A673 (cell line): ENCODE measurements around the gene PRPS2. TPM values are rescaled to one million over a fixed set of nuclear protein-coding genes. Genes with fewer than 3 reads are reported as not detected.

Experiments used
- BruUV-seq: library from RNA; stranded (reverse); fragments of 400-500 nt; replicated peaks from 2 replicates; lab custom pipeline; 2021; lab: Mats Ljungman, UMichigan
- CTCF ChIA-PET: fragments of 300-600 bp; sonication (Branson Sonifier 250); formaldehyde crosslinking; loops from one replicate; lab custom pipeline; 2022; ENCODE audit warnings: antibody characterized with exemption; lab: Charles Lee
- POLR2A ChIA-PET: fragments of 300-600 bp; sonication (Branson Sonifier 250); formaldehyde crosslinking; loops from one replicate; lab custom pipeline; 2022; ENCODE audit warnings: antibody characterized with exemption; ENCODE audit not compliant: low non-redundant PET; lab: Charles Lee
- DNase-seq: peaks from one replicate; pipeline ENCODE4 v3.0.0-alpha.2; 2015; ENCODE audit warnings: low spot score
- H3K27ac ChIP-seq: fragments of 200-600 bp; sonication (generic); 2 replicates; pipeline ENCODE4 v1.5.1; 2016; ENCODE audit warnings: mixed run types, low read depth, mild to moderate bottlenecking, mixed read lengths, antibody characterized with exemption, low read length; ENCODE audit not compliant: poor library complexity, severe bottlenecking
- H3K27me3 ChIP-seq: fragments of 200-600 bp; sonication (generic); replicated peaks from 2 replicates; pipeline ENCODE4 v1.6.1; 2017; ENCODE audit warnings: mixed run types, low read depth, mild to moderate bottlenecking, mixed read lengths, antibody characterized with exemption, low read length; ENCODE audit not compliant: insufficient read depth, poor library complexity
- H3K36me3 ChIP-seq: fragments of 200-600 bp; sonication (generic); 2 replicates; pipeline ENCODE4 v1.6.1; 2016; ENCODE audit warnings: mixed run types, mild to moderate bottlenecking, mixed read lengths, antibody characterized with exemption, low read length; ENCODE audit not compliant: insufficient read depth, poor library complexity, severe bottlenecking
- H3K4me1 ChIP-seq: fragments of 200-600 bp; sonication (generic); 2 replicates; pipeline ENCODE4 v1.6.1; 2017; ENCODE audit warnings: mixed run types, mild to moderate bottlenecking, mixed read lengths, antibody characterized with exemption, low read length; ENCODE audit not compliant: insufficient read depth, poor library complexity, severe bottlenecking
- H3K4me3 ChIP-seq: fragments of 200-600 bp; sonication (generic); 2 replicates; pipeline ENCODE4 v1.5.1; 2016; ENCODE audit warnings: low read depth, mixed run types, mild to moderate bottlenecking, mixed read lengths, low read length; ENCODE audit not compliant: poor library complexity, severe bottlenecking
- H3K9me3 ChIP-seq: fragments of 200-600 bp; sonication (generic); 2 replicates; pipeline ENCODE4 v1.6.1; 2016; ENCODE audit warnings: mixed run types, low read depth, mild to moderate bottlenecking, mixed read lengths, antibody characterized with exemption, low read length; ENCODE audit not compliant: poor library complexity, severe bottlenecking
- CTCF ChIP-seq: fragments of 300-800, 200-600 bp; sonication (generic); conservative IDR thresholded peaks from 2 replicates; pipeline ENCODE4 v1.5.1; 2017; ENCODE audit warnings: low read depth, mild to moderate bottlenecking, antibody characterized with exemption, low read length, moderate library complexity, mixed read lengths
- EZH2 ChIP-seq: fragments of 200-600 bp; sonication (generic); IDR thresholded peaks from 2 replicates; pipeline ENCODE4 v1.6.1; 2017; ENCODE audit warnings: borderline replicate concordance, low read depth, mild to moderate bottlenecking, mixed read lengths, antibody characterized with exemption, low read length; ENCODE audit not compliant: poor library complexity, severe bottlenecking
- intact Hi-C: fragments of 100-400 bp; cut with micrococcal nuclease; formaldehyde crosslinking; loops from one replicate; pipeline ENCODE4 v1.10.0; 2022; ENCODE audit not compliant: unreplicated experiment
- total RNA-seq: library from RNA; stranded (reverse); gene quantifications from 2 replicates; pipeline ENCODE4 v1.2.3, GENCODE V29; 2021

PRPS2 gene
- total RNA-seq, 1 experiment from 2014 or later: 38.9 TPM

- Histone ChIP-seq H3K27ac (no peak overlapping the region), H3K4me1 (no peaks in the 10 kb centered on the region), H3K27me3 (no peaks in the 10 kb centered on the region), H3K9me3 (no peaks in the 10 kb centered on the region), H3K36me3 (no peaks in the 10 kb centered on the region), H3K4me3 (no peak overlapping the region)
- no peak for DNase-seq
- intact Hi-C loops: no loop called here
- CTCF ChIA-PET: no interaction called here
- POLR2A ChIA-PET: no interaction called here
- BruUV-seq: no TSS peak
- no peak for TF ChIP-seq CTCF
- TF ChIP-seq EZH2: no peak
These were observed 26.3 kb downstream of the PRPS2 start for GRCh38 chrX:12817528-12817927.

DNA sequence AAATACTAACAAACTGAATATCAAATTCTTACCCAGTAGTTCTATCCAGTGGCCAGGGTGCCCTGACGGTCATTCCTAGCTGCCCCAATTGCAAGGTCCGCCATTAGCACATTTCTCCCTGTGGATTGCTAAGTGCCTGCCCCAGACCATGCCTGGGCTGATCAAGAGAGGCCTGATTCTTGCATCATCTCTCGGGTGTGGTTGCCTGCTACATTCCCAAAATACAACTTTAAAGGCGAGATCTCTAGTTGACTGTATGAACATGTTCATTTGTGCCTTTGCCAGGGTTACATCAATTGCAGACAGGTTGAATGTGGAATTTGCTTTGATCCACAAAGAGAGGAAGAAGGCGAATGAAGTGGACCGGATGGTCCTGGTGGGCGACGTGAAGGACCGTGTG is 28.0 kb downstream of the PRPS2 start:
- CTCF ChIA-PET: no interaction called here
- no peak for TF ChIP-seq CTCF
- no peak for TF ChIP-seq EZH2
- intact Hi-C loops: no loop called here
- no TSS peak for BruUV-seq
- Histone ChIP-seq H3K36me3 (no peaks in the 10 kb centered on the region), H3K4me1 (no peaks in the 10 kb centered on the region), H3K27ac (no peak overlapping the region), H3K9me3 (no peaks in the 10 kb centered on the region), H3K27me3 (no peaks in the 10 kb centered on the region), H3K4me3 (no peak overlapping the region)
- no peak for DNase-seq
- POLR2A ChIA-PET: no interaction called here

- H3K9me3 ChIP-seq: no peaks in the 10 kb centered on the region
- ChIA-PET CTCF (no interaction called here), POLR2A (no interaction called here)
- H3K27me3 ChIP-seq: no peaks in the 10 kb centered on the region
- BruUV-seq: no TSS peak
- H3K4me3 ChIP-seq: no peak overlapping the region
- no peak overlapping the region for H3K27ac ChIP-seq
- intact Hi-C loops: no loop called here
- H3K4me1 ChIP-seq: no peaks in the 10 kb centered on the region
- TF ChIP-seq EZH2 (no peak), CTCF (no peak)
- no peak for DNase-seq
- no peaks in the 10 kb centered on the region for H3K36me3 ChIP-seq
These were observed 29.5 kb downstream of the PRPS2 start for GRCh38 chrX:12820737-12821136.
